PC-9 (cell line): Measurements from ENCODE around the gene EPHA2.

Source experiments
- EZH2 ChIP-seq: fragments of 200-600 bp; sonication (generic); IDR thresholded peaks from 2 replicates; pipeline ENCODE4 v1.8.0; 2017; ENCODE audit warnings: antibody characterized with exemption, low read depth
- TF ChIP-seq, protein P1 (sequence below): fragments of 200-600 bp; sonication (generic); conservative IDR thresholded peaks from 2 replicates; pipeline ENCODE4 v1.6.1; 2017; ENCODE audit warnings: mixed run types, antibody characterized with exemption, mild to moderate bottlenecking, moderate library complexity

DNA sequence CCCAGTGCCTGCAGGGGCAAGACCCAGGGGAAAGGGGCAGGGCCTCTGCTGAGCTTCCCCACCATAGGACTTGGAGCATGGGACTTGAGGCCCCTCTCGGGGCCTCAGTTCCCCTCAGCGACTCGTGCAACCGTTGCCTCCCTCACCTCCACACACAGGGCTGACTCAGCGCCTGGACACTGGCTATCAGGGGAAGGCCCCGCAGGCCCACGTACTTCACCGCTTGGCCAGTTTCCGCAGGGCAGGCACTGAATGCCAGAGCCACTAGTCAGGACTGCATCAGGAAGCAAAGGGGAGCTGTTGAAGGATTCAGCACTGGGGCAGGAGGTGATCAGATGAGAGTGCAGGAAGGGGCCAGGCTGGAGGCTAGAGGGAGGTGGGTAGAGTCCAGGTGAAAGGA, 66.9 kb downstream of the EPHA2 start:
- TF ChIP-seq, protein P1, sequence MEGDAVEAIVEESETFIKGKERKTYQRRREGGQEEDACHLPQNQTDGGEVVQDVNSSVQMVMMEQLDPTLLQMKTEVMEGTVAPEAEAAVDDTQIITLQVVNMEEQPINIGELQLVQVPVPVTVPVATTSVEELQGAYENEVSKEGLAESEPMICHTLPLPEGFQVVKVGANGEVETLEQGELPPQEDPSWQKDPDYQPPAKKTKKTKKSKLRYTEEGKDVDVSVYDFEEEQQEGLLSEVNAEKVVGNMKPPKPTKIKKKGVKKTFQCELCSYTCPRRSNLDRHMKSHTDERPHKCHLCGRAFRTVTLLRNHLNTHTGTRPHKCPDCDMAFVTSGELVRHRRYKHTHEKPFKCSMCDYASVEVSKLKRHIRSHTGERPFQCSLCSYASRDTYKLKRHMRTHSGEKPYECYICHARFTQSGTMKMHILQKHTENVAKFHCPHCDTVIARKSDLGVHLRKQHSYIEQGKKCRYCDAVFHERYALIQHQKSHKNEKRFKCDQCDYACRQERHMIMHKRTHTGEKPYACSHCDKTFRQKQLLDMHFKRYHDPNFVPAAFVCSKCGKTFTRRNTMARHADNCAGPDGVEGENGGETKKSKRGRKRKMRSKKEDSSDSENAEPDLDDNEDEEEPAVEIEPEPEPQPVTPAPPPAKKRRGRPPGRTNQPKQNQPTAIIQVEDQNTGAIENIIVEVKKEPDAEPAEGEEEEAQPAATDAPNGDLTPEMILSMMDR: no peak
- no peak for TF ChIP-seq EZH2
